ENCODE results near the gene LRRC51. TPM values are rescaled to one million over a fixed set of nuclear protein-coding genes. Genes with fewer than 3 reads are reported as not detected.

Gene LRRC51
- total and polyA plus RNA-seq, 2 donors (not counting 3 experiments of a cell fraction or from before 2014, with no cell fraction given) = 3.5 to 6.1 TPM

DNA sequence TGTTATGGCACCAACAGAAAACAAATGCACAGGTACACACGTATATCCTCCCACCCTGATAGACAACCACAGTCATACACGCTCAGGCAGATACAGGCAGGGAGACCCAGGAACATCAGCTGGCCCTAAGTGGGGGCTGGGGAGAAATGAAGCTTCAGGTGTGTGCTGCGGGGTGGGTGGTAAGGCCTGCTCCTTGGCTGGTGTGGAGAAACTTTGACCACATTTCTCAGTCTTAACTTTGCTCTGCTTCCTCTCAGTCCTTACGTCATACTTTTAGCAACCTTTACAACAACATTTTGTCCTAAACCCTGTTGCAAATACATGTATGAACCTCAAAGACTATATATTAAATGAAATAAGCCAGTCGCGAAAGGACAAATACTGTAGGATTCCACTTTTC lies 38.5 kb downstream of the LRRC51 start:
- FAIRE-seq (no peak), DNase-seq (ENCODE audit: low read depth, low spot score) (no peak)
- POLR2A ChIA-PET = no interaction called here
- Histone ChIP-seq H3K27me3 (ENCODE audit: control insufficient read depth in 2 of 2, insufficient read depth in 2 of 2, low read length in 2 of 2) (peaks cover 2 to 3% of the 10 kb centered on the region in 2 experiments), H2AFZ (ENCODE audit: low read depth, low read length) (no peak overlapping the region), H3K9me3 (replicated peaks; ENCODE audit: control insufficient read depth, insufficient read depth, low read length) (no peaks in the 10 kb centered on the region), H3K4me3 (replicated peaks in 1 of 3; ENCODE audit: insufficient read depth in 1 of 3, low read depth in 1 of 3, low read length in 3 of 3) (no peak overlapping the region), H3K9ac (replicated peaks; ENCODE audit: extremely low read depth, insufficient read depth, low read length) (no peak overlapping the region), H3K79me2 (ENCODE audit: control insufficient read depth, insufficient read depth, low read length) (no peaks in the 10 kb centered on the region), H3K4me1 (ENCODE audit: control insufficient read depth, extremely low read depth, insufficient read depth, low read length) (no peaks in the 10 kb centered on the region), H3K36me3 (ENCODE audit: control insufficient read depth in 2 of 2, extremely low read depth in 1 of 2, insufficient read depth in 2 of 2, low read length in 2 of 2) (no peaks in the 10 kb centered on the region), H3K27ac (ENCODE audit: insufficient read depth, low read depth, low read length) (no peak overlapping the region), H3K4me2 (ENCODE audit: insufficient read depth, low read length) (no peak overlapping the region), H4K20me1 (replicated peaks; ENCODE audit: control insufficient read depth, extremely low read depth, insufficient read depth, low read length) (no peaks in the 10 kb centered on the region), H3K9me1 (replicated peaks; ENCODE audit: control insufficient read depth, extremely low read depth, insufficient read depth, low read length) (no peaks in the 10 kb centered on the region)
- intact Hi-C loops (cut with micrococcal nuclease) = no loop called here
- TF ChIP-seq, protein P1, sequence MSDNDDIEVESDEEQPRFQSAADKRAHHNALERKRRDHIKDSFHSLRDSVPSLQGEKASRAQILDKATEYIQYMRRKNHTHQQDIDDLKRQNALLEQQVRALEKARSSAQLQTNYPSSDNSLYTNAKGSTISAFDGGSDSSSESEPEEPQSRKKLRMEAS (IDR thresholded peaks at IDR 0.05; ENCODE audit: insufficient read depth, insufficient read length) = no peak
- TF ChIP-seq JUN (IDR thresholded peaks at IDR 0.05; ENCODE audit: borderline replicate concordance, insufficient read depth, insufficient read length, low read depth) = no peak
- no peak for TF ChIP-seq POLR2A (IDR thresholded peaks at IDR 0.05; ENCODE audit: low read depth, low read length)
- no peak for TF ChIP-seq FOS (IDR thresholded peaks at IDR 0.05; ENCODE audit: borderline replicate concordance, insufficient read depth, low read length)
- TF ChIP-seq, protein P2, sequence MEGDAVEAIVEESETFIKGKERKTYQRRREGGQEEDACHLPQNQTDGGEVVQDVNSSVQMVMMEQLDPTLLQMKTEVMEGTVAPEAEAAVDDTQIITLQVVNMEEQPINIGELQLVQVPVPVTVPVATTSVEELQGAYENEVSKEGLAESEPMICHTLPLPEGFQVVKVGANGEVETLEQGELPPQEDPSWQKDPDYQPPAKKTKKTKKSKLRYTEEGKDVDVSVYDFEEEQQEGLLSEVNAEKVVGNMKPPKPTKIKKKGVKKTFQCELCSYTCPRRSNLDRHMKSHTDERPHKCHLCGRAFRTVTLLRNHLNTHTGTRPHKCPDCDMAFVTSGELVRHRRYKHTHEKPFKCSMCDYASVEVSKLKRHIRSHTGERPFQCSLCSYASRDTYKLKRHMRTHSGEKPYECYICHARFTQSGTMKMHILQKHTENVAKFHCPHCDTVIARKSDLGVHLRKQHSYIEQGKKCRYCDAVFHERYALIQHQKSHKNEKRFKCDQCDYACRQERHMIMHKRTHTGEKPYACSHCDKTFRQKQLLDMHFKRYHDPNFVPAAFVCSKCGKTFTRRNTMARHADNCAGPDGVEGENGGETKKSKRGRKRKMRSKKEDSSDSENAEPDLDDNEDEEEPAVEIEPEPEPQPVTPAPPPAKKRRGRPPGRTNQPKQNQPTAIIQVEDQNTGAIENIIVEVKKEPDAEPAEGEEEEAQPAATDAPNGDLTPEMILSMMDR (IDR thresholded peaks at IDR 0.05; ENCODE audit: extremely low read depth in 1 of 2, insufficient read depth in 1 of 2, low read depth in 1 of 2, low read length in 2 of 2) = no peak
- no peak for TF ChIP-seq POLR2AphosphoS5 (IDR thresholded peaks at IDR 0.05; ENCODE audit: insufficient read depth, low read depth, low read length)
- no peak for TF ChIP-seq EZH2 (IDR thresholded peaks at IDR 0.05; ENCODE audit: borderline replicate concordance, low read depth, low read length, severe bottlenecking)
- no peak for TF ChIP-seq GATA2 (IDR thresholded peaks at IDR 0.05; ENCODE audit: insufficient read depth, insufficient read length, low read depth, low read length)
- no peak for TF ChIP-seq MYC (IDR thresholded peaks at IDR 0.05; ENCODE audit: low read depth, low read length)
- CTCF ChIA-PET = interaction anchor here (0.9 kb wide), 1 partner anchor 307 kb away, joined by 3 read pairs; no protein-coding TSS in a partner anchor
- dilution Hi-C loops (cut with MboI; ENCODE audit: extremely low pct_ligation_motif_present, low sequenced_read_pairs) = no loop called here
- no TSS peak for BruUV-seq (replicated peaks)

Data from endothelial cell of umbilical vein (primary cell).